ENCODE measurements around the gene CRIM1. TPM values are rescaled to one million over a fixed set of nuclear protein-coding genes. Genes with fewer than 3 reads are reported as not detected.

CRIM1 gene
- total and polyA plus RNA-seq, 2 of the 8 experiments (the other 6 are each of a cell fraction or from before 2014, with no cell fraction given): 9.4 to 28.4 TPM

DNA sequence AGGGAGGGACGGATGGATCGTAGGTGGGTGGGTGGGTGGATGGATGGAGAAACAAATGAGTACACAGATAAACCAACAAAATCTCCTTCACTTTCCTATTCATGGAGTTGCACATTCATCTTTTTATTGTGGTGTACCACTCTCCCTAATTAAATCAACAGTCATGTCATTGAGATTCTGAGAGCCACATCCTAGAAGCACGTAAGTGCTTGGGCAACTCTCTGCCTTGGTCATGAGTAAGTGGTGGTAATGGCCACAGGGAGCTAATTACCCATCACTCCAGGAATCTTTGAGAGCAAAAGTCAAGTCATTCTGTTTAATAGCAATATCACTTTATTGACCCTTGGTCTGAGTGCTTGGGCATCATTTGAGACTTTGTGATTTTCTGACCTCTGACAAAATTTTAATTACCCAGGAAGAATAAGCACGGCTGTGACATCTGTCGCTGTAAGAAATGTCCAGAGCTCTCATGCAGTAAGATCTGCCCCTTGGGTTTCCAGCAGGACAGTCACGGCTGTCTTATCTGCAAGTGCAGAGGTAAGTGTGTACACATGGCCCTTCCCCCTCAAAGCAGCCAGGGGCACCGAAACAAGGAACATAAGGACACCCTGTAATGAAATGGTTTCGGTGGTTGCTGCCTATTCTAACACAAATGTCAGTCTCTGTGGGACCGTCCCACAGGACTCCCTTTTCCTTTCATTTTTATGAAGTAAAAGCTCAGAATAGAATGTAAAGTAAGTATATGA lies 156.5 kb downstream of the CRIM1 start (continued):
- TF ChIP-seq, protein P1, sequence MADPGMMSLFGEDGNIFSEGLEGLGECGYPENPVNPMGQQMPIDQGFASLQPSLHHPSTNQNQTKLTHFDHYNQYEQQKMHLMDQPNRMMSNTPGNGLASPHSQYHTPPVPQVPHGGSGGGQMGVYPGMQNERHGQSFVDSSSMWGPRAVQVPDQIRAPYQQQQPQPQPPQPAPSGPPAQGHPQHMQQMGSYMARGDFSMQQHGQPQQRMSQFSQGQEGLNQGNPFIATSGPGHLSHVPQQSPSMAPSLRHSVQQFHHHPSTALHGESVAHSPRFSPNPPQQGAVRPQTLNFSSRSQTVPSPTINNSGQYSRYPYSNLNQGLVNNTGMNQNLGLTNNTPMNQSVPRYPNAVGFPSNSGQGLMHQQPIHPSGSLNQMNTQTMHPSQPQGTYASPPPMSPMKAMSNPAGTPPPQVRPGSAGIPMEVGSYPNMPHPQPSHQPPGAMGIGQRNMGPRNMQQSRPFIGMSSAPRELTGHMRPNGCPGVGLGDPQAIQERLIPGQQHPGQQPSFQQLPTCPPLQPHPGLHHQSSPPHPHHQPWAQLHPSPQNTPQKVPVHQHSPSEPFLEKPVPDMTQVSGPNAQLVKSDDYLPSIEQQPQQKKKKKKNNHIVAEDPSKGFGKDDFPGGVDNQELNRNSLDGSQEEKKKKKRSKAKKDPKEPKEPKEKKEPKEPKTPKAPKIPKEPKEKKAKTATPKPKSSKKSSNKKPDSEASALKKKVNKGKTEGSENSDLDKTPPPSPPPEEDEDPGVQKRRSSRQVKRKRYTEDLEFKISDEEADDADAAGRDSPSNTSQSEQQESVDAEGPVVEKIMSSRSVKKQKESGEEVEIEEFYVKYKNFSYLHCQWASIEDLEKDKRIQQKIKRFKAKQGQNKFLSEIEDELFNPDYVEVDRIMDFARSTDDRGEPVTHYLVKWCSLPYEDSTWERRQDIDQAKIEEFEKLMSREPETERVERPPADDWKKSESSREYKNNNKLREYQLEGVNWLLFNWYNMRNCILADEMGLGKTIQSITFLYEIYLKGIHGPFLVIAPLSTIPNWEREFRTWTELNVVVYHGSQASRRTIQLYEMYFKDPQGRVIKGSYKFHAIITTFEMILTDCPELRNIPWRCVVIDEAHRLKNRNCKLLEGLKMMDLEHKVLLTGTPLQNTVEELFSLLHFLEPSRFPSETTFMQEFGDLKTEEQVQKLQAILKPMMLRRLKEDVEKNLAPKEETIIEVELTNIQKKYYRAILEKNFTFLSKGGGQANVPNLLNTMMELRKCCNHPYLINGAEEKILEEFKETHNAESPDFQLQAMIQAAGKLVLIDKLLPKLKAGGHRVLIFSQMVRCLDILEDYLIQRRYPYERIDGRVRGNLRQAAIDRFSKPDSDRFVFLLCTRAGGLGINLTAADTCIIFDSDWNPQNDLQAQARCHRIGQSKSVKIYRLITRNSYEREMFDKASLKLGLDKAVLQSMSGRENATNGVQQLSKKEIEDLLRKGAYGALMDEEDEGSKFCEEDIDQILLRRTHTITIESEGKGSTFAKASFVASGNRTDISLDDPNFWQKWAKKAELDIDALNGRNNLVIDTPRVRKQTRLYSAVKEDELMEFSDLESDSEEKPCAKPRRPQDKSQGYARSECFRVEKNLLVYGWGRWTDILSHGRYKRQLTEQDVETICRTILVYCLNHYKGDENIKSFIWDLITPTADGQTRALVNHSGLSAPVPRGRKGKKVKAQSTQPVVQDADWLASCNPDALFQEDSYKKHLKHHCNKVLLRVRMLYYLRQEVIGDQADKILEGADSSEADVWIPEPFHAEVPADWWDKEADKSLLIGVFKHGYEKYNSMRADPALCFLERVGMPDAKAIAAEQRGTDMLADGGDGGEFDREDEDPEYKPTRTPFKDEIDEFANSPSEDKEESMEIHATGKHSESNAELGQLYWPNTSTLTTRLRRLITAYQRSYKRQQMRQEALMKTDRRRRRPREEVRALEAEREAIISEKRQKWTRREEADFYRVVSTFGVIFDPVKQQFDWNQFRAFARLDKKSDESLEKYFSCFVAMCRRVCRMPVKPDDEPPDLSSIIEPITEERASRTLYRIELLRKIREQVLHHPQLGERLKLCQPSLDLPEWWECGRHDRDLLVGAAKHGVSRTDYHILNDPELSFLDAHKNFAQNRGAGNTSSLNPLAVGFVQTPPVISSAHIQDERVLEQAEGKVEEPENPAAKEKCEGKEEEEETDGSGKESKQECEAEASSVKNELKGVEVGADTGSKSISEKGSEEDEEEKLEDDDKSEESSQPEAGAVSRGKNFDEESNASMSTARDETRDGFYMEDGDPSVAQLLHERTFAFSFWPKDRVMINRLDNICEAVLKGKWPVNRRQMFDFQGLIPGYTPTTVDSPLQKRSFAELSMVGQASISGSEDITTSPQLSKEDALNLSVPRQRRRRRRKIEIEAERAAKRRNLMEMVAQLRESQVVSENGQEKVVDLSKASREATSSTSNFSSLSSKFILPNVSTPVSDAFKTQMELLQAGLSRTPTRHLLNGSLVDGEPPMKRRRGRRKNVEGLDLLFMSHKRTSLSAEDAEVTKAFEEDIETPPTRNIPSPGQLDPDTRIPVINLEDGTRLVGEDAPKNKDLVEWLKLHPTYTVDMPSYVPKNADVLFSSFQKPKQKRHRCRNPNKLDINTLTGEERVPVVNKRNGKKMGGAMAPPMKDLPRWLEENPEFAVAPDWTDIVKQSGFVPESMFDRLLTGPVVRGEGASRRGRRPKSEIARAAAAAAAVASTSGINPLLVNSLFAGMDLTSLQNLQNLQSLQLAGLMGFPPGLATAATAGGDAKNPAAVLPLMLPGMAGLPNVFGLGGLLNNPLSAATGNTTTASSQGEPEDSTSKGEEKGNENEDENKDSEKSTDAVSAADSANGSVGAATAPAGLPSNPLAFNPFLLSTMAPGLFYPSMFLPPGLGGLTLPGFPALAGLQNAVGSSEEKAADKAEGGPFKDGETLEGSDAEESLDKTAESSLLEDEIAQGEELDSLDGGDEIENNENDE (IDR thresholded peaks at IDR 0.05; ENCODE audit: insufficient replicate concordance, low read length): no peak
- TF ChIP-seq GTF2F1 (IDR thresholded peaks at IDR 0.05; ENCODE audit: borderline replicate concordance, low read depth, low read length) (no peak), CEBPB (IDR thresholded peaks at IDR 0.05; ENCODE audit: low read depth, low read length) (no peak), TAF1 (IDR thresholded peaks at IDR 0.05; ENCODE audit: low read depth, low read length) (no peak), SIRT6 (IDR thresholded peaks at IDR 0.05; ENCODE audit: low read length) (no peak), MAFK (IDR thresholded peaks at IDR 0.05; ENCODE audit: low read depth, low read length) (no peak), CREB1 (IDR thresholded peaks at IDR 0.05) (no peak), TAF7 (optimal IDR thresholded peaks at IDR 0.05; ENCODE audit: borderline replicate concordance, low read depth, low read length) (no peak)
- TF ChIP-seq, protein P2, sequence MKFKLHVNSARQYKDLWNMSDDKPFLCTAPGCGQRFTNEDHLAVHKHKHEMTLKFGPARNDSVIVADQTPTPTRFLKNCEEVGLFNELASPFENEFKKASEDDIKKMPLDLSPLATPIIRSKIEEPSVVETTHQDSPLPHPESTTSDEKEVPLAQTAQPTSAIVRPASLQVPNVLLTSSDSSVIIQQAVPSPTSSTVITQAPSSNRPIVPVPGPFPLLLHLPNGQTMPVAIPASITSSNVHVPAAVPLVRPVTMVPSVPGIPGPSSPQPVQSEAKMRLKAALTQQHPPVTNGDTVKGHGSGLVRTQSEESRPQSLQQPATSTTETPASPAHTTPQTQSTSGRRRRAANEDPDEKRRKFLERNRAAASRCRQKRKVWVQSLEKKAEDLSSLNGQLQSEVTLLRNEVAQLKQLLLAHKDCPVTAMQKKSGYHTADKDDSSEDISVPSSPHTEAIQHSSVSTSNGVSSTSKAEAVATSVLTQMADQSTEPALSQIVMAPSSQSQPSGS (IDR thresholded peaks at IDR 0.05; ENCODE audit: low read length): no peak
